ENCODE data around the gene SMLR1. TPM values are rescaled to one million over a fixed set of nuclear protein-coding genes. Genes with fewer than 3 reads are reported as not detected.

Gene SMLR1
- total RNA-seq (not detected), polyA plus RNA-seq (not detected), total RNA-seq (not detected)

- Histone ChIP-seq H3K27ac (ENCODE audit: low read depth, low read length) (no peak within 1 kb of the TSS), H3K4me1 (ENCODE audit: control insufficient read depth in 2 of 2, insufficient read depth in 2 of 2, low read length in 2 of 2) (no peaks in the 10 kb centered on the region), H3K36me3 (ENCODE audit: control insufficient read depth in 2 of 3, insufficient read depth in 3 of 3, low read length in 3 of 3) (no peaks in the 10 kb centered on the region), H3K4me3 (ENCODE audit: low read length) (no peak within 1 kb of the TSS), H3K27me3 (ENCODE audit: control insufficient read depth in 2 of 2, insufficient read depth in 2 of 2, low read length in 2 of 2) (no peaks in the 10 kb centered on the region), H3K9me3 (ENCODE audit: control insufficient read depth in 2 of 3, low read length in 3 of 3) (no peaks in the 10 kb centered on the region)
- Mint-ChIP-seq H3K9me3 (no peaks in the 10 kb centered on the region), H3K4me1 (peaks cover 0 to 13% (median 8%) of the 10 kb centered on the region in 7 donors), H3K36me3 (no peaks in the 10 kb centered on the region), H3K4me3 (no peak within 1 kb of the TSS), H3K27ac (no peak within 1 kb of the TSS), H3K27me3 (peaks cover 0 to 2% (median 0%) of the 10 kb centered on the region in 5 donors)
- ChIA-PET POLR2A (no interaction called here), CTCF (interaction anchor here (0.6 kb wide), 1 partner anchor 48 kb away, joined by 3 read pairs; no protein-coding TSS in a partner anchor)
- intact Hi-C loops (cut with micrococcal nuclease), result loop anchor here in 1 of 2 donors (5.0 kb wide), 1 partner anchor 50 kb away; no protein-coding TSS in a partner anchor
- DNase-seq (no peak), ATAC-seq (no peak)
Measured at GRCh38 chr6:130827247-130828149, at the start of gene SMLR1. Gene SMLR1 (plus strand): TSS chr6:130827406. CDS start chr6:130827414, 8 bp downstream.

GRCh38 chr6:130778946-130779657, 48.1 kb upstream of the SMLR1 start:
- Histone ChIP-seq H3K27me3 (ENCODE audit: control insufficient read depth in 2 of 2, insufficient read depth in 2 of 2, low read length in 2 of 2) (no peaks in the 10 kb centered on the region), H3K36me3 (ENCODE audit: control insufficient read depth in 2 of 3, insufficient read depth in 3 of 3, low read length in 3 of 3) (no peaks in the 10 kb centered on the region), H3K4me3 (ENCODE audit: low read length) (no peak overlapping the region), H3K4me1 (ENCODE audit: control insufficient read depth in 2 of 2, insufficient read depth in 2 of 2, low read length in 2 of 2) (peaks cover 5 to 27% of the 10 kb centered on the region in 2 donors), H3K9me3 (ENCODE audit: control insufficient read depth in 2 of 3, low read length in 3 of 3) (no peaks in the 10 kb centered on the region), H3K27ac (ENCODE audit: low read depth, low read length) (no peak overlapping the region)
- Mint-ChIP-seq H3K4me3 (peak overlapping the region in 7 of 10 donors; percentile 19 to 72 (median 33)), H3K27ac (peak overlapping the region in 3 of 9 donors; percentile 19 to 56 (median 33)), H3K27me3 (no peaks in the 10 kb centered on the region), H3K9me3 (peaks cover 0 to 16% (median 3%) of the 10 kb centered on the region in 11 donors), H3K36me3 (peaks cover 0 to 11% (median 0%) of the 10 kb centered on the region in 5 donors), H3K4me1 (peaks cover 26 to 65% (median 59%) of the 10 kb centered on the region in 7 donors)
- ChIA-PET POLR2A (no interaction called here), CTCF (interaction anchor here (0.7 kb wide), 1 partner anchor 48 kb away, joined by 3 read pairs; the partner anchor contains the start of gene SMLR1)
- intact Hi-C loops (cut with micrococcal nuclease), result loop anchor here in 1 of 2 donors (5.0 kb wide), 1 partner anchor 48 kb away; the partner anchor contains the start of gene SMLR1
- no peak for ATAC-seq
- DNase-seq, result peak in 4 of 9 donors; percentile 3 to 34 (median 10)

GRCh38 chr6:130779658-130780033, 47.6 kb upstream of the SMLR1 start:
- no peaks in the 10 kb centered on the region for H3K27me3 Mint-ChIP-seq

GRCh38 chr6:130780122-130780521, 47.1 kb upstream of the SMLR1 start:
- CTCF ChIA-PET, result no interaction called here
- Mint-ChIP-seq H3K36me3 (peaks cover 0 to 11% (median 0%) of the 10 kb centered on the region in 5 donors), H3K4me3 (peak overlapping the region in 7 of 10 donors; percentile 1 to 63 (median 48)), H3K4me1 (peaks cover 26 to 65% (median 59%) of the 10 kb centered on the region in 7 donors), H3K9me3 (peaks cover 0 to 16% (median 3%) of the 10 kb centered on the region in 11 donors), H3K27me3 (no peaks in the 10 kb centered on the region), H3K27ac (peak overlapping the region in 5 of 9 donors; percentile 9 to 72 (median 30))
- no peak overlapping the region for H3K27ac ChIP-seq (ENCODE audit: low read depth, low read length)
- peaks cover 5 to 27% of the 10 kb centered on the region in 2 donors for H3K4me1 ChIP-seq (ENCODE audit: control insufficient read depth in 2 of 2, insufficient read depth in 2 of 2, low read length in 2 of 2)
- no peaks in the 10 kb centered on the region for H3K9me3 ChIP-seq (ENCODE audit: control insufficient read depth in 2 of 3, low read length in 3 of 3)
- no peak overlapping the region for H3K4me3 ChIP-seq (ENCODE audit: low read length)
- H3K36me3 ChIP-seq (ENCODE audit: control insufficient read depth in 2 of 3, insufficient read depth in 3 of 3, low read length in 3 of 3), result no peaks in the 10 kb centered on the region
- ATAC-seq (no peak), DNase-seq (no peak)
- intact Hi-C loops (cut with micrococcal nuclease), result no loop called here
- POLR2A ChIA-PET, result no interaction called here
- H3K27me3 ChIP-seq (ENCODE audit: control insufficient read depth in 2 of 2, insufficient read depth in 2 of 2, low read length in 2 of 2), result no peaks in the 10 kb centered on the region

More at GRCh38 chr6:130779658-130780033, 47.6 kb upstream of the SMLR1 start:
- ATAC-seq (no peak), DNase-seq (no peak)
- peaks cover 26 to 65% (median 59%) of the 10 kb centered on the region in 7 donors for H3K4me1 Mint-ChIP-seq
- H3K4me3 Mint-ChIP-seq, result peak overlapping the region in 2 of 10 donors; percentile 14 to 63
- H3K27ac Mint-ChIP-seq, result peak overlapping the region in 2 of 9 donors; percentile 30 to 72
- POLR2A ChIA-PET, result no interaction called here
- H3K36me3 Mint-ChIP-seq, result peaks cover 0 to 11% (median 0%) of the 10 kb centered on the region in 5 donors
- Histone ChIP-seq H3K36me3 (ENCODE audit: control insufficient read depth in 2 of 3, insufficient read depth in 3 of 3, low read length in 3 of 3) (no peaks in the 10 kb centered on the region), H3K9me3 (ENCODE audit: control insufficient read depth in 2 of 3, low read length in 3 of 3) (no peaks in the 10 kb centered on the region), H3K27me3 (ENCODE audit: control insufficient read depth in 2 of 2, insufficient read depth in 2 of 2, low read length in 2 of 2) (no peaks in the 10 kb centered on the region), H3K4me1 (ENCODE audit: control insufficient read depth in 2 of 2, insufficient read depth in 2 of 2, low read length in 2 of 2) (peaks cover 5 to 27% of the 10 kb centered on the region in 2 donors), H3K4me3 (ENCODE audit: low read length) (no peak overlapping the region), H3K27ac (ENCODE audit: low read depth, low read length) (no peak overlapping the region)
- peaks cover 0 to 16% (median 3%) of the 10 kb centered on the region in 11 donors for H3K9me3 Mint-ChIP-seq
- CTCF ChIA-PET, result no interaction called here
- intact Hi-C loops (cut with micrococcal nuclease), result loop anchor here in 1 of 2 donors (5.0 kb wide), 1 partner anchor 48 kb away; the partner anchor contains the start of gene SMLR1

- Mint-ChIP-seq H3K36me3 (peaks cover 0 to 11% (median 0%) of the 10 kb centered on the region in 5 donors), H3K27me3 (no peaks in the 10 kb centered on the region), H3K4me1 (peaks cover 21 to 58% (median 54%) of the 10 kb centered on the region in 7 donors), H3K4me3 (peak overlapping the region in 8 of 10 donors; percentile 25 to 63 (median 49)), H3K9me3 (peaks cover 0 to 16% (median 3%) of the 10 kb centered on the region in 11 donors), H3K27ac (peak overlapping the region in 7 of 9 donors; percentile 1 to 76 (median 33))
- H3K4me1 ChIP-seq (ENCODE audit: control insufficient read depth in 2 of 2, insufficient read depth in 2 of 2, low read length in 2 of 2), result peaks cover 5 to 27% of the 10 kb centered on the region in 2 donors
- intact Hi-C loops (cut with micrococcal nuclease), result no loop called here
- H3K9me3 ChIP-seq (ENCODE audit: control insufficient read depth in 2 of 3, low read length in 3 of 3), result no peaks in the 10 kb centered on the region
- POLR2A ChIA-PET, result interaction anchor here (0.6 kb wide), 1 partner anchor 1032 kb away, joined by 3 read pairs; no protein-coding TSS in a partner anchor
- no peak overlapping the region for H3K27ac ChIP-seq (ENCODE audit: low read depth, low read length)
- no peak overlapping the region for H3K4me3 ChIP-seq (ENCODE audit: low read length)
- H3K27me3 ChIP-seq (ENCODE audit: control insufficient read depth in 2 of 2, insufficient read depth in 2 of 2, low read length in 2 of 2), result no peaks in the 10 kb centered on the region
- no peaks in the 10 kb centered on the region for H3K36me3 ChIP-seq (ENCODE audit: control insufficient read depth in 2 of 3, insufficient read depth in 3 of 3, low read length in 3 of 3)
- peak in 6 of 9 donors; percentile 37 to 70 (median 58) for DNase-seq
- peak; percentile 86 for ATAC-seq
- CTCF ChIA-PET, result no interaction called here
Measured at GRCh38 chr6:130781557-130781956, 45.6 kb upstream of the SMLR1 start.

GRCh38 chr6:130783416-130784107, 43.6 kb upstream of the SMLR1 start:
- Mint-ChIP-seq H3K4me1 (peaks cover 22 to 46% (median 39%) of the 10 kb centered on the region in 7 donors), H3K27ac (no peak overlapping the region), H3K4me3 (no peak overlapping the region), H3K27me3 (peaks cover 0 to 3% (median 0%) of the 10 kb centered on the region in 5 donors), H3K36me3 (peaks cover 0 to 11% (median 0%) of the 10 kb centered on the region in 5 donors), H3K9me3 (peaks cover 0 to 16% (median 3%) of the 10 kb centered on the region in 11 donors)
- ATAC-seq (no peak), DNase-seq (no peak)
- peaks cover 5 to 27% of the 10 kb centered on the region in 2 donors for H3K4me1 ChIP-seq (ENCODE audit: control insufficient read depth in 2 of 2, insufficient read depth in 2 of 2, low read length in 2 of 2)
- no peaks in the 10 kb centered on the region for H3K36me3 ChIP-seq (ENCODE audit: control insufficient read depth in 2 of 3, insufficient read depth in 3 of 3, low read length in 3 of 3)
- no peak overlapping the region for H3K4me3 ChIP-seq (ENCODE audit: low read length)
- no peaks in the 10 kb centered on the region for H3K27me3 ChIP-seq (ENCODE audit: control insufficient read depth in 2 of 2, insufficient read depth in 2 of 2, low read length in 2 of 2)
- intact Hi-C loops (cut with micrococcal nuclease), result no loop called here
- H3K27ac ChIP-seq (ENCODE audit: low read depth, low read length), result no peak overlapping the region
- ChIA-PET POLR2A (no interaction called here), CTCF (no interaction called here)
- H3K9me3 ChIP-seq (ENCODE audit: control insufficient read depth in 2 of 3, low read length in 3 of 3), result no peaks in the 10 kb centered on the region
